ENCODE results near the gene SLC6A16.

DNA sequence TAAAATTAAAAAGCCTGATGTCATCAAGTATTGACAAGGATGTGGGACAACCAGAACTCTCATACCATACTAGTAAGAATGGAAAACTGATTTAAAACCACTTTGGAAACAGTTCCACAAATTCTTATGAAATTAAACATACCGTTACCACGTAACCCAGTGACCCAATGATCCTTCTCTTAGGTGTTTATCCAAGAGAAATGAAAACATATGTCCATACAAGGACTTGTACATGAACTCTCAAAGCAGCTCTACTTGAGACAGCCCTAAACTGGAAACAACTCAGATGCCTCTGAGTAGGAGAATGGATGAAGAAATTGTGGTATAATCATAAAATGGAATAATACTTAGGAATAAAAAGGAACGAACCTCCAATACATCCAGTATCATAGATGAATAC lies 27.6 kb downstream of the SLC6A16 start:
- TF ChIP-seq, protein P1, sequence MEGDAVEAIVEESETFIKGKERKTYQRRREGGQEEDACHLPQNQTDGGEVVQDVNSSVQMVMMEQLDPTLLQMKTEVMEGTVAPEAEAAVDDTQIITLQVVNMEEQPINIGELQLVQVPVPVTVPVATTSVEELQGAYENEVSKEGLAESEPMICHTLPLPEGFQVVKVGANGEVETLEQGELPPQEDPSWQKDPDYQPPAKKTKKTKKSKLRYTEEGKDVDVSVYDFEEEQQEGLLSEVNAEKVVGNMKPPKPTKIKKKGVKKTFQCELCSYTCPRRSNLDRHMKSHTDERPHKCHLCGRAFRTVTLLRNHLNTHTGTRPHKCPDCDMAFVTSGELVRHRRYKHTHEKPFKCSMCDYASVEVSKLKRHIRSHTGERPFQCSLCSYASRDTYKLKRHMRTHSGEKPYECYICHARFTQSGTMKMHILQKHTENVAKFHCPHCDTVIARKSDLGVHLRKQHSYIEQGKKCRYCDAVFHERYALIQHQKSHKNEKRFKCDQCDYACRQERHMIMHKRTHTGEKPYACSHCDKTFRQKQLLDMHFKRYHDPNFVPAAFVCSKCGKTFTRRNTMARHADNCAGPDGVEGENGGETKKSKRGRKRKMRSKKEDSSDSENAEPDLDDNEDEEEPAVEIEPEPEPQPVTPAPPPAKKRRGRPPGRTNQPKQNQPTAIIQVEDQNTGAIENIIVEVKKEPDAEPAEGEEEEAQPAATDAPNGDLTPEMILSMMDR (IDR thresholded peaks at IDR 0.05), result no peak
- TF ChIP-seq ZFX (IDR thresholded peaks at IDR 0.05; ENCODE audit: borderline replicate concordance), result no peak
